ENCODE results near the gene FZR1. TPM values are rescaled to one million over a fixed set of nuclear protein-coding genes. Genes with fewer than 3 reads are reported as not detected.

Gene FZR1
- total RNA-seq, 1 experiment from 2014 or later, result 87.4 TPM

DNA sequence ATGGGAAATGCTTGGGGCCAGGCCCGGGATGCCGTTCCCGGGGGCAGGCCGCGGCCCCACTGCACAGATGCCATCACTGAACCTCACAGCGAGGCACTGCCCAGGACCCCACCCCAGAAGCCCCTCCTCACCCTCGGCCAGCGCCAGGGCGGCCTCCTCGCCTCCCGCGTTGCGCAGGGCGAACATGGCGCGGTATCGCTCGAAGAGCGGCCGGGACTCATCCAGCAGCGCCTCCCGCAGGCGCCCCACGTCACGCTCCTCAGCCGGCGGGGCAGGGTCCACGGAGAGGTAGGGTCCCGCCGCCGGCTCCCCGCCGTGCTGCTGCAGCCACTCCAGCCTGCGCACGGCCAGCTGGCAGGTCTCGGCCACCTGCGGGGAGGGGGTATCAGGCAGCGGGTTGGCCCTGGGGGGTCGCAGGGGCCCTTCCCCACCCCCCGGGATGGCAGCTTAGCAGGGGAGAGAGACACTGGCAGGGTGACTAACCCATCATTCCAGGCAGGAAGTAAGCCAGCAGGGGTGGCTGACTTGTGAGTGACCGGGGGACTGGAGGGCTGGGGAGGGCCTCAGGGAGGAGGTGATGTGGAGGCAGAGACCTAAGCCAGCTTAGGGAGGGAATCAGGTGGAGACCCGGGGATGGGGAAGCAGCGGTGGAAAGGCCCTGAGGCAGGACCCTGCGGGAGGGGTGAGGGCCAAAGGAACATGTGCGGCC lies 13.8 kb upstream of the FZR1 start:
- Histone ChIP-seq H3K27ac (ENCODE audit: low read depth, low read length, poor library complexity, severe bottlenecking) (no peak overlapping the region), H3K36me3 (ENCODE audit: insufficient read depth, low read length, poor library complexity, severe bottlenecking) (peaks cover 27% of the 10 kb centered on the region), H3K4me3 (ENCODE audit: low read depth, low read length, poor library complexity, severe bottlenecking) (no peak overlapping the region), H3K9me3 (ENCODE audit: low read depth, low read length, poor library complexity, severe bottlenecking) (no peaks in the 10 kb centered on the region), H3K27me3 (replicated peaks; ENCODE audit: insufficient read depth, low read depth, low read length, poor library complexity) (no peaks in the 10 kb centered on the region), H3K4me1 (ENCODE audit: insufficient read depth, low read length, poor library complexity, severe bottlenecking) (no peaks in the 10 kb centered on the region)
- ChIA-PET POLR2A (ENCODE audit: low non-redundant PET) (no interaction called here), CTCF (no interaction called here)
- intact Hi-C loops (cut with micrococcal nuclease; ENCODE audit: unreplicated experiment), result no loop called here
- DNase-seq (ENCODE audit: low spot score), result no peak
- TF ChIP-seq, protein P1, sequence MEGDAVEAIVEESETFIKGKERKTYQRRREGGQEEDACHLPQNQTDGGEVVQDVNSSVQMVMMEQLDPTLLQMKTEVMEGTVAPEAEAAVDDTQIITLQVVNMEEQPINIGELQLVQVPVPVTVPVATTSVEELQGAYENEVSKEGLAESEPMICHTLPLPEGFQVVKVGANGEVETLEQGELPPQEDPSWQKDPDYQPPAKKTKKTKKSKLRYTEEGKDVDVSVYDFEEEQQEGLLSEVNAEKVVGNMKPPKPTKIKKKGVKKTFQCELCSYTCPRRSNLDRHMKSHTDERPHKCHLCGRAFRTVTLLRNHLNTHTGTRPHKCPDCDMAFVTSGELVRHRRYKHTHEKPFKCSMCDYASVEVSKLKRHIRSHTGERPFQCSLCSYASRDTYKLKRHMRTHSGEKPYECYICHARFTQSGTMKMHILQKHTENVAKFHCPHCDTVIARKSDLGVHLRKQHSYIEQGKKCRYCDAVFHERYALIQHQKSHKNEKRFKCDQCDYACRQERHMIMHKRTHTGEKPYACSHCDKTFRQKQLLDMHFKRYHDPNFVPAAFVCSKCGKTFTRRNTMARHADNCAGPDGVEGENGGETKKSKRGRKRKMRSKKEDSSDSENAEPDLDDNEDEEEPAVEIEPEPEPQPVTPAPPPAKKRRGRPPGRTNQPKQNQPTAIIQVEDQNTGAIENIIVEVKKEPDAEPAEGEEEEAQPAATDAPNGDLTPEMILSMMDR (conservative IDR thresholded peaks at IDR 0.05; ENCODE audit: low read depth, low read length), result no peak
- TF ChIP-seq EZH2 (IDR thresholded peaks at IDR 0.05; ENCODE audit: borderline replicate concordance, low read depth, low read length, poor library complexity, severe bottlenecking), result no peak
- no TSS peak for BruUV-seq (replicated peaks)

DNA sequence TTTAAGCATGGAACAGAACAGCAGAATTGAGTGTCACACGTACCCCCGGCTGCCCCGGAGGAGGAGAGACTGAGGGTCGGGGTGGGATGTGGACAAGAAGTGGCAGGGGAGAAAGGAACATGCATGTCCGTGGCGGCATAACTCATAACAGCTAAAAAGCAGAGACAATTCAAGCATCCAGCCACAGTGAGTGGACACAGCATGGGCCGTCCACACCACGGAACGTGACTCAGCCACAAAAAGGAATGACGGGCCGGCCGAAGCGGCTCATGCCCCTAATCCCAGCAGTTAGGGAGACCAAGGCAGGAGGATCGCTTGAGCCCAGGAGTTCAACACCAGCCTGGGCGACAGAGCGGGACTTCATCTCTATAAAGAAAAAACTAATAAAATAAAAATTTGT lies 13.2 kb upstream of the FZR1 start:
- BruUV-seq (replicated peaks), result no TSS peak
- Histone ChIP-seq H3K4me1 (ENCODE audit: insufficient read depth, low read length, poor library complexity, severe bottlenecking) (no peaks in the 10 kb centered on the region), H3K9me3 (ENCODE audit: low read depth, low read length, poor library complexity, severe bottlenecking) (no peaks in the 10 kb centered on the region), H3K36me3 (ENCODE audit: insufficient read depth, low read length, poor library complexity, severe bottlenecking) (peaks cover 30% of the 10 kb centered on the region), H3K27ac (ENCODE audit: low read depth, low read length, poor library complexity, severe bottlenecking) (no peak overlapping the region), H3K27me3 (replicated peaks; ENCODE audit: insufficient read depth, low read depth, low read length, poor library complexity) (no peaks in the 10 kb centered on the region), H3K4me3 (ENCODE audit: low read depth, low read length, poor library complexity, severe bottlenecking) (no peak overlapping the region)
- no peak for TF ChIP-seq EZH2 (IDR thresholded peaks at IDR 0.05; ENCODE audit: borderline replicate concordance, low read depth, low read length, poor library complexity, severe bottlenecking)
- TF ChIP-seq, protein P1 (conservative IDR thresholded peaks at IDR 0.05; ENCODE audit: low read depth, low read length), result no peak
- ChIA-PET POLR2A (ENCODE audit: low non-redundant PET) (no interaction called here), CTCF (no interaction called here)
- intact Hi-C loops (cut with micrococcal nuclease; ENCODE audit: unreplicated experiment), result no loop called here
- DNase-seq (ENCODE audit: low spot score), result no peak

DNA sequence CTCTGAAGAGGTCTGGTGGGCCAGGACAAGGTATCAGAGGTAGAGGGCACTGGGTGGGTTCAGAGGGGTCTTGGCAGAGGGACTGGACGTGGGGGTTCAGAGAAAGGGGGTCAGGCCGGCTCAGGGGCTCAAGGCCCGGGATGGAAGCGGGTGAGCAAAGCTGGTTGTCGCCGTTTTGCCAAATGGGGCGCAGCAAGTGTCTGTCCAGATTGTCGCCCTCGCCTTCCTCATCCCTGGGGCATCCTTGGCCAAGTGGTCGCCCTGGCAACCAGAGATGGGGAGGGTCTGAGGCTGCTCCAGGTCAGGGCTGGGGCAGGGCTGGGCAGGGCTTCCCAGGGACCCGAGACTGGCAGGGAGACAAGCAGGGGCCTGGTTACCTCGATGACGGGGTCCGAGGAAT lies 12.5 kb upstream of the FZR1 start:
- TF ChIP-seq, protein P1 (conservative IDR thresholded peaks at IDR 0.05; ENCODE audit: low read depth, low read length), result no peak
- TF ChIP-seq EZH2 (IDR thresholded peaks at IDR 0.05; ENCODE audit: borderline replicate concordance, low read depth, low read length, poor library complexity, severe bottlenecking), result no peak
- BruUV-seq (replicated peaks), result no TSS peak
- H3K27me3 ChIP-seq (replicated peaks; ENCODE audit: insufficient read depth, low read depth, low read length, poor library complexity), result no peaks in the 10 kb centered on the region
- no peak overlapping the region for H3K4me3 ChIP-seq (ENCODE audit: low read depth, low read length, poor library complexity, severe bottlenecking)
- DNase-seq (ENCODE audit: low spot score), result no peak
- intact Hi-C loops (cut with micrococcal nuclease; ENCODE audit: unreplicated experiment), result no loop called here
- ChIA-PET POLR2A (ENCODE audit: low non-redundant PET) (no interaction called here), CTCF (no interaction called here)
- H3K4me1 ChIP-seq (ENCODE audit: insufficient read depth, low read length, poor library complexity, severe bottlenecking), result no peaks in the 10 kb centered on the region
- no peak overlapping the region for H3K27ac ChIP-seq (ENCODE audit: low read depth, low read length, poor library complexity, severe bottlenecking)
- H3K36me3 ChIP-seq (ENCODE audit: insufficient read depth, low read length, poor library complexity, severe bottlenecking), result peaks cover 32% of the 10 kb centered on the region
- no peaks in the 10 kb centered on the region for H3K9me3 ChIP-seq (ENCODE audit: low read depth, low read length, poor library complexity, severe bottlenecking)

Data from A673 (cell line).